ENCODE data around the gene AFAP1. TPM values are rescaled to one million over a fixed set of nuclear protein-coding genes. Genes with fewer than 3 reads are reported as not detected.

AFAP1 gene
- total RNA-seq, 1 donor from 2014 or later: 67.9 TPM

- H3K4me2 ChIP-seq (ENCODE audit: low read length): peak overlapping the region; percentile 45
- no peaks in the 10 kb centered on the region for H3K9me3 Mint-ChIP-seq (ENCODE audit: unreplicated experiment)
- H3K36me3 ChIP-seq (ENCODE audit: insufficient read depth, low read length): peaks cover 3% of the 10 kb centered on the region
- H4K20me1 ChIP-seq (ENCODE audit: insufficient read depth, low read length): peaks cover 37% of the 10 kb centered on the region
- peaks cover 59% of the 10 kb centered on the region for H3K4me1 ChIP-seq (ENCODE audit: insufficient read depth, low read length)
- peak overlapping the region; percentile 92 for H3K27ac ChIP-seq (ENCODE audit: low read depth, low read length)
- H3K9me3 ChIP-seq (ENCODE audit: insufficient read depth, low read depth, low read length): no peaks in the 10 kb centered on the region
- peak; percentile 20 for FAIRE-seq
- H3K4me3 Mint-ChIP-seq (ENCODE audit: unreplicated experiment): no peak overlapping the region
- H3K79me2 ChIP-seq (ENCODE audit: insufficient read depth, low read length): peaks cover 100% of the 10 kb centered on the region
- peaks cover 66% of the 10 kb centered on the region for H3K4me1 Mint-ChIP-seq (ENCODE audit: low read depth, unreplicated experiment)
- H3K27ac Mint-ChIP-seq (ENCODE audit: unreplicated experiment): peak overlapping the region; percentile 3
- H3K27me3 Mint-ChIP-seq (ENCODE audit: low read depth, unreplicated experiment): no peaks in the 10 kb centered on the region
- H3K27me3 ChIP-seq (ENCODE audit: insufficient read depth, low read length): no peaks in the 10 kb centered on the region
- no peak for DNase-seq (ENCODE audit: low read depth)
- no peak overlapping the region for H2AFZ ChIP-seq (ENCODE audit: low read depth, low read length)
- TF ChIP-seq EZH2 (IDR thresholded peaks at IDR 0.05; ENCODE audit: insufficient read depth, low read length) (no peak), CTCF (IDR thresholded peaks at IDR 0.05; ENCODE audit: insufficient read depth, low read depth, low read length) (no peak)
- no peak overlapping the region for H3K4me3 ChIP-seq (ENCODE audit: insufficient read depth, low read depth, low read length)
- peaks cover 10% of the 10 kb centered on the region for H3K36me3 Mint-ChIP-seq (ENCODE audit: low read depth, unreplicated experiment)
- H3K9ac ChIP-seq (ENCODE audit: low read length): peak overlapping the region; percentile 78
Measured at GRCh38 chr4:7900334-7900909, 39.2 kb downstream of the AFAP1 start.

- FAIRE-seq: no peak
- Mint-ChIP-seq H3K27ac (ENCODE audit: unreplicated experiment) (no peak overlapping the region), H3K36me3 (ENCODE audit: low read depth, unreplicated experiment) (peaks cover 18% of the 10 kb centered on the region), H3K4me1 (ENCODE audit: low read depth, unreplicated experiment) (peaks cover 59% of the 10 kb centered on the region), H3K27me3 (ENCODE audit: low read depth, unreplicated experiment) (no peaks in the 10 kb centered on the region), H3K9me3 (ENCODE audit: unreplicated experiment) (no peaks in the 10 kb centered on the region), H3K4me3 (ENCODE audit: unreplicated experiment) (no peak overlapping the region)
- DNase-seq (ENCODE audit: low read depth): no peak
- no peaks in the 10 kb centered on the region for H3K9me3 ChIP-seq (ENCODE audit: insufficient read depth, low read depth, low read length)
- no peak overlapping the region for H2AFZ ChIP-seq (ENCODE audit: low read depth, low read length)
- H3K4me2 ChIP-seq (ENCODE audit: low read length): no peak overlapping the region
- no peaks in the 10 kb centered on the region for H3K27me3 ChIP-seq (ENCODE audit: insufficient read depth, low read length)
- TF ChIP-seq CTCF (IDR thresholded peaks at IDR 0.05; ENCODE audit: insufficient read depth, low read depth, low read length) (no peak), EZH2 (IDR thresholded peaks at IDR 0.05; ENCODE audit: insufficient read depth, low read length) (no peak)
- peaks cover 100% of the 10 kb centered on the region for H3K79me2 ChIP-seq (ENCODE audit: insufficient read depth, low read length)
- H3K36me3 ChIP-seq (ENCODE audit: insufficient read depth, low read length): peaks cover 6% of the 10 kb centered on the region
- H3K27ac ChIP-seq (ENCODE audit: low read depth, low read length): peak overlapping the region; percentile 8
- peak overlapping the region; percentile 19 for H3K9ac ChIP-seq (ENCODE audit: low read length)
- no peak overlapping the region for H3K4me3 ChIP-seq (ENCODE audit: insufficient read depth, low read depth, low read length)
- peaks cover 37% of the 10 kb centered on the region for H4K20me1 ChIP-seq (ENCODE audit: insufficient read depth, low read length)
- peaks cover 48% of the 10 kb centered on the region for H3K4me1 ChIP-seq (ENCODE audit: insufficient read depth, low read length)
Measured at GRCh38 chr4:7899184-7899869, 40.3 kb downstream of the AFAP1 start.

GRCh38 chr4:7898385-7898784 is 41.3 kb downstream of the AFAP1 start:
- Histone ChIP-seq H3K27me3 (ENCODE audit: insufficient read depth, low read length) (no peaks in the 10 kb centered on the region), H4K20me1 (ENCODE audit: insufficient read depth, low read length) (peaks cover 37% of the 10 kb centered on the region), H3K27ac (ENCODE audit: low read depth, low read length) (peak overlapping the region; percentile 32), H3K4me2 (ENCODE audit: low read length) (no peak overlapping the region), H2AFZ (ENCODE audit: low read depth, low read length) (no peak overlapping the region), H3K36me3 (ENCODE audit: insufficient read depth, low read length) (peaks cover 14% of the 10 kb centered on the region), H3K4me3 (ENCODE audit: insufficient read depth, low read depth, low read length) (no peak overlapping the region), H3K9ac (ENCODE audit: low read length) (peak overlapping the region; percentile 3), H3K79me2 (ENCODE audit: insufficient read depth, low read length) (peaks cover 100% of the 10 kb centered on the region), H3K4me1 (ENCODE audit: insufficient read depth, low read length) (peaks cover 46% of the 10 kb centered on the region), H3K9me3 (ENCODE audit: insufficient read depth, low read depth, low read length) (no peaks in the 10 kb centered on the region)
- DNase-seq (ENCODE audit: low read depth): no peak
- no peaks in the 10 kb centered on the region for H3K27me3 Mint-ChIP-seq (ENCODE audit: low read depth, unreplicated experiment)
- H3K4me3 Mint-ChIP-seq (ENCODE audit: unreplicated experiment): no peak overlapping the region
- no peaks in the 10 kb centered on the region for H3K9me3 Mint-ChIP-seq (ENCODE audit: unreplicated experiment)
- no peak for FAIRE-seq
- H3K4me1 Mint-ChIP-seq (ENCODE audit: low read depth, unreplicated experiment): peaks cover 58% of the 10 kb centered on the region
- no peak for TF ChIP-seq EZH2 (IDR thresholded peaks at IDR 0.05; ENCODE audit: insufficient read depth, low read length)
- TF ChIP-seq CTCF (IDR thresholded peaks at IDR 0.05; ENCODE audit: insufficient read depth, low read depth, low read length): no peak
- H3K36me3 Mint-ChIP-seq (ENCODE audit: low read depth, unreplicated experiment): peaks cover 22% of the 10 kb centered on the region
- H3K27ac Mint-ChIP-seq (ENCODE audit: unreplicated experiment): no peak overlapping the region

Measured in astrocyte (in vitro differentiated cells and primary cell).